Urothelium cell line (cell line): ENCODE measurements around the gene ZNF775.

Source experiments
- DNase-seq: peaks from one replicate; pipeline ENCODE4 v3.0.0; 2011; ENCODE audit warnings: low spot score, mixed read lengths
- FAIRE-seq: peaks from 2 replicates; lab custom pipeline; 2011; peaks lifted over from hg19 to GRCh38; lab: Jason Lieb, UNC

ZNF775 gene

DNA sequence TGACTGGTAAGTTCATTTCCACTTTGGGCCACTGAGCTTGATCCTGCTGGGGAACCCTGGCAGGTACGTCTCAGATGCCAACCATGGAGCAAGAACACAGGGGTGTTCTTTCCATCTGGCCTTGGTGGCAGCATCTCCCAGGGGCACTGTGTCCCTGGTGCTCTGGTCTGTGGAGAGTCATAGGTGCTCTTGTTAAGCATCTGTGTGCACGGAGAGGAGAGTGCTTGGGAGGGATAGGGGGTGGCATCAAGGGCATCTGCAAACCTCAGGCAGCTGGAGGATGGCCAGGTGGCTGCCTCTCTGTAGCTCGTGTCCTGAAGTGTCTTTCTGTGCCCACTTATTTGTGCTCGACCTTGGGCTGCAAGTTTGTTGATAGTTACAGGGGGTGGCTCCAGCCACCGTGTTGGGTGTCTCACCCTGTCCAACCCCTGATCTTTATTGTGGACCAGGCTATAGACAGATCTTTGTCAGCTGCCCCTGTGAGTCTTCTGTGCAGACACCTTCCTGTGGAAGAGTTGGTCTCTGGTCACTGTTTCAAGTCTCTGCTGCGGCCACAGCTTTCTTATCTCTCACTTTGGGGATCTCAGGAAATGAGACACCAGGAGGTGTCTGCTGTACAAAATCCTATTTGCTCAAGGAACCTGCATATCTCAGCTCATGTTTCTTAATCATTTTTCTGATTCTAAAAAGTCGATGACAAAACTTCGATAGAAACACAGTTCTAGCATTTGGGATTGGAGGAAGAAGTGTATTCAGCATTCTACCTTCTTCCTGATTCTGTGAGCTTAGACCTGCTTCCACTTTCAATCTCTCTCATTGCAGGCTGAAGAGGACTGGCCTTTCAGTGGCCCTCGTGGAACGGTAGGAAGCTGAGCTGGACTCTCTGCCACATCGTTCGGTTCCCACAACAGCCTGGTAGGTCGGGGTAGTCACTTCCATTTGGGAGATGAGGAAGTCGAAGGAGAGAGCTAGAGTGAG is 54.1 kb downstream of the ZNF775 start:
- no peak for DNase-seq
- no peak for FAIRE-seq

DNA sequence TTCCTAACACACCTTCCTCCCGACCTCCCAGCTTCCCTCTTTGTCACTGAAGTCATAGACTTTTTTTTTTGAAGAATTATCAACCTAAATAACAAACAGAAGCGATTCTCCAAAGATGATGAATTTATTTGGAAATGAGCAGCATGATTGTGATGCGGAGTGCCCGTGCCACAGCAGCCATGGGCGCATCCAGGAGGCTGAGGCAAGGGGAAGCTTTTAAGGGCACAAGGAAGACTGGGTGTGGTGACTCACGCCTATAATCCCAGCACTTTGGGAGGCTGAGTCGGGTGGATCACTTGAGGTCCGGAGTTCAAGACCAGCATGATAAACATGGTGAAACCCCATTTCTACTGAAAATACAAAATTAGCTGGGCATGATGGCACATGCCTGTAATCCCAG is 55.1 kb downstream of the ZNF775 start:
- FAIRE-seq (no peak), DNase-seq (no peak)

DNA sequence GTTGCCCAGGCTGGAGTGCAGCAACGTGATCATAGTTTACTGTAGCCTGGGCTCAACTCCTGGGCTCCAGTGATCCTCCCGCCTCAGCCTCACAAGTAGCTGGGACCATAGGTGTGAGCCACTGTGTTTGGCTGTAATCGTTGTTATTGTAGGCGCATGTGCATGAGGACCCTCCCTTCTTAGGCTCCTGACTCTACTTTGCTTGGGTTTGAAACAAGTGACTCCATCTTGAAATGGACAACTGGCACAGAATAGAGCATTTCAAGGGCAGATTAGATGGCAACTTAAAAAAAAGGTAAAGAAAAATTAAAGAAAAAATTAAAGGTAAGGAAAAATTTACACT is 55.9 kb downstream of the ZNF775 start:
- no peak for DNase-seq
- no peak for FAIRE-seq

DNA sequence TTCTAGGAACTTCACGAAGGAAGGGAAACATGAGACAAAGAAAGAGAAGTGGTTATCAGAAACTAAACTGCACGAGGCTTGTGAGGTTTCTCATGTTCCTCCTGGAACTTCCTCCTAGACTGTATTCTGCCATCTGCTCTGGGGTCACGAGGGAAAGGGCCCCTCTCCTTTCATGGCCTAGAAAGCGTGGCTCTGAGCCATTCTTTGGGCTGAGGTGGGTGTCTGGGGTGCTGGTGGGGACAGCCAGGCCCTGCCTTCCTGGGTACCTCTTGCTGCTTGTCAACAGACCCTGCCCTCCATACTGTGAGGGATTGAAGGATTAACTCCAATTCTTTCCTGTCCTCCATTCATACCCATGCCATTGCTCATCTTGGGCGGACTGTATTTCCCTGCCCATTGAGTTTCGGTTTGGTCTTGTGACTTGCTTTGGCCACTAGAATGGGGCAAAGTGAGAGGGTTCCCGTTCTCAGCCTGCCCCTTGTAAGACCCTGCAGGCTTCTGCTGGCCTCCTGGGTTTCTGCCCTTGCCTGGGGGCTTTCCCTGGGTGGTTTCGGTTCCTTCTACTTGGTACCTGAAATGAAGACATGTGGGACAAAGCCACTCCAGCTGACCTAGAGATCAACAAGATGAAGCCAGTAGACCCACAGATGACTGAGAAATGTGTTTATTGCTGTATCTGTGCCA is 56.4 kb downstream of the ZNF775 start:
- FAIRE-seq (no peak), DNase-seq (no peak)

DNA sequence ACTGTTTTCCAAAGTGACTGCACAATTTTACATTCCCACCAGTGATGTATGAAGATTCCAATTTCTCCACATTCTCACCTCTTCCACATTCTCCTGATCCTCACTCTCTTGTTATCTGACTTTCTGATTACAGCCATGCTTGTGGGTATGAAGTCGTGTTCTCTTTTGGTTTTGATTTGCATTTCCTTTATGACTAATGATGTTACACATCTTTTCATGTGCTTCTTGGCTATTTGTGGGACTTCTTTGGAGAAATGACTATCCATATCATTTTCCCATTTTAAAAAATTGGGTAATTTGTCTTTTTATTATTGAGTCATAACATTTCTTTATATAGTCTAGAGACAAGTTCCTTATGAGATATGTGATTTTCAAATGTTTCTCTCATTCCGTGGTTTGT is 60.8 kb downstream of the ZNF775 start:
- FAIRE-seq (no peak), DNase-seq (no peak)

DNA sequence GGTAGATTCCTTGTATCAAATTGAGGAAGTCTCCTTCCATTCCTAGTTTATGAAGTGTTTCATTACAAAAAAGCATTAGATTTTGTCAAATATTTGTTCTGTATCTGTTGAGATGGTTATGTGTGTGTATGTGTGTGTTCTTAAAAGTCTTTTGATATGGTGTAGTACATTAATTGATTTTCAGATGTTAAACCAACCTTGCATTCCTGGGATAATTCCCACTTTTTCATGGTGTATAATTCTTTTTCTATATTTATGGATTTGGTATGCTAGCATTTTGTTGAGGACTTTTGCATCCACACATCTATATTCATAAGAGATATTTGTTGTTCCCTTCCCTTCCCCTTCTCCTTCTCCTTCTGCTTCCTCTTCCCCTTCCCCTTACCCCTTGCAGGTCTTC is 62.4 kb downstream of the ZNF775 start:
- no peak for DNase-seq
- no peak for FAIRE-seq

DNA sequence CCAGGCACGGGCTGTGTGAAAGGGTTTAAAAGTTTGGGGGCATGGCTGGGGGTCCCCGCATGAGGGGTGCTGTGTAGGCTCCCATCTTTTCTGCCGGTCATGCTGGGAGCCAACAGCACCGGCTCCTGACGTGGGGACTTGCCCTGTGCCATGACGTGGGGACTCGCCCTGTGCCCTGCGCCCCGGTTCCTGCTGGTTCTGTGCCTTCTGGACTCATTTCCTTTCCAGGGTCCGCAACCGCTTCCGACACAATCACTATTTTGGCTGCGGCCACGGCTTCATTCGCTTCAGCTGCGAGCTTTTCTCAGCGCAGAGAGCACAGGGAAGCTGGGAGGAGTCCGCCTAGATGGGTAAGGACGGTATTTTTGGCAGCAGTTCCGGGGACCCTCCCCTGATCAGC is 63.7 kb downstream of the ZNF775 start:
- DNase-seq (no peak), FAIRE-seq (no peak)

DNA sequence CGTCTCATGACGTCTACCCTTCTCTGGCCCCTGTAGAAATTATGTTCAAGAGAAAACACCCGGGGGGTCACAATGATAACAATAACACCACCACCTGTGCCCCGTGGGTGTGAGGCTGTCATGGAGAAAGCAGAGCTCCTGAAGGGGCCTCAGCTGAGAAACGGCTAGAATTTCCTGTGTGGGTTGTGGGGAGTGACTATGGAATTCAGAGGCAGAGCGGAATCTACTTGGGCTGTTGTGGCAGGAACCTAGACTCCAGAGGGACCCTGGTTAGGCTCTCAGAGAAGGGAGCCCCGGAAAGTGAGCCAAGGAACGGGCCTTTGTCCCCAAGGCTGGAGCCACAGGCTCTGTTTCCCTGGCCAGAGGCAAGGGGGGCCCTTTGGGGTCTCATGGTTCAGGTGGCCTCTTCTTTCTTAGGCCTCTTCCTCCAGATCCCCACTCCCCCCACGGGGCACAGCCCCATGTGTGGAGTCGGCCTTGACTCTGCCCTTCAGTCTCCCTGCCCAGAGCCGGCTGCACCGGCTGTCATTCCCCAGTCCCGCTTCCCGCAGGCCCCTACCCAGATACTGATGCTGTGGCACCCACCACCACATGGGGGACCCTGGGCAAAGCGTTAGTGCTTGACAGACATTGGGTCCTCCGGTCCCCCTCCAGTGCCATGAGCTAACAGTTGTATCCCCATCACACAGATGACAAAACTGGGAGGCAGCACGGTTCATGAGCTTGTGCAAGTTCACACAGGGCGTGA is 64.8 kb downstream of the ZNF775 start:
- DNase-seq (no peak), FAIRE-seq (no peak)

DNA sequence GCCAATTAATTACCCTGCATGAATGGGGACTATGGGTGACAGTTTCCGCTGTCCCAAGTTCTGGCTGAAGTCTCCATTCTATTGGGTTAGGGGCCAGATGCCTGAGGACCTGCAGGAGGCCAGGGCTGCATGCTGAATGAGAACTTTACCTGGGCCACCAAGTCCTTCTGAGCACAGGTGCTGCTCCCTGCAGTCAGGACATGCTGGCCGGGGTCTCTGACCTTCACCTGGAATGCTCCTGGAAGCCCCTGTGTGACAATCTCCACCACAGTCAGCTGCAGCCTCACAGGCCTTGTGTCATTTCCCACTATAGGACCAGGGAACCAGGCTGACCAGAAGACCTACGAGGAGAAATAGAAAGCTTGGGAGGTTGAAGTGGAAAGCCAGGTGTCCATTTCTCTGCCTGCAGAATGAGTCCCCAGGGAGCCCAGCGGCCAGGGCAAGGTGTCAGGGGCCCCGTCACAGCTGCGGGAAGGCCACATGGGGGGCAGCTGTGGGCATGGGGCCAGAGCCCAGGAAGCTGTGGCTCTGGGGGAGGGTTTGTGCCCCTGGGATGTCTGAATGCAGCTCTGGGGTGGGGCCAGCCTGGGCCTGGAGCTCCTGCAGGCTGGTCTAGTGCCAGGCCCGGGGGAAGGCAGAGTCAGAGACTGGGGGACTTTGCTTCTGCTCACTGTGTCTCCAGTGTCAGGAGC is 65.7 kb downstream of the ZNF775 start:
- DNase-seq (no peak), FAIRE-seq (no peak)

DNA sequence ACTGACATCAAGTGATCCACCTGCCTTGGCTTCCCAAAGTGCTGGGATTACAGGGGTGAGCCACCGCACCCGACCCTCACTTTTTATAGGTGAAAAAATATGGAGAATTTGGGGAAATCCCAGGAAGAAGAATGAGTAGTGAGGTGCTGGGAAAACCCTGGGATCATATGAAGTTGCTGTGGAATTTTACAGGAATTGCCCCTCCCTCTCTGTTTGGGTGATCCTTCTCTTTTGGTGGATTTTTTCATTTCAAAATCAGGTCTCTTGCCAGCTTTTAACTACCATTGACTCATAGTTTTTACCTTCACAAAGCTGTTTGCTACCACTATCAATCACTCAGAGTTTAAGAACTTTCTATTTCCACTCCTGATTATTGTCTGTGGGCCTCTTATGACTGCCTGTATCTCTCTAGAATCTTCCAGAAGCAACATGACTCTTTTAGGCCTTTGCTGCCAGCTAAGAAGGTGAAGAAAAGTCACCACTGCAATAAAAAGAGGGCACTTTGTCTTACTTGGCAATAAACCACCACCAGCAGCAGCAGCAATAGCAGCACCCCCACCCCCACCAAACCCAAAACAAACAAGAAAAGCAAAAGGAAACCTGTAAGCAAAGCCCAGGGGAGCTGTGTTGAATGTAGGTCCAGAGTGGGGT is 67.3 kb downstream of the ZNF775 start:
- FAIRE-seq (no peak), DNase-seq (no peak)
